Stimulated activated CD4-positive, alpha-beta T cell treated with anti-CD3 and anti-CD28 coated beads, Interleukin-1b, Interleukin-23, amount 100 ng/mL, for 1 hour (primary cell): Measurements from ENCODE around the gene TBC1D22A.

Experiments
- DNase-seq, 2 donors: peaks; one replicate each; pipeline ENCODE4 v3.0.0-alpha.2; 2020; ENCODE audit warnings: low read depth in 2 of 2

The TBC1D22A gene

GRCh38 chr22:47189056-47189916 is 426.8 kb downstream of the TBC1D22A start:
- no peak for DNase-seq

GRCh38 chr22:47190276-47190956 is 428.0 kb downstream of the TBC1D22A start:
- DNase-seq, result no peak

- DNase-seq, result no peak
These were observed 428.7 kb downstream of the TBC1D22A start for GRCh38 chr22:47190957-47191670.

- no peak for DNase-seq
These were observed 429.5 kb downstream of the TBC1D22A start for GRCh38 chr22:47191671-47192650.

GRCh38 chr22:47192651-47193437 is 430.4 kb downstream of the TBC1D22A start:
- no peak for DNase-seq

- no peak for DNase-seq
These were observed 431.3 kb downstream of the TBC1D22A start for GRCh38 chr22:47193606-47194329.

- DNase-seq, result no peak
These were observed 432.2 kb downstream of the TBC1D22A start for GRCh38 chr22:47194476-47195155.

- DNase-seq, result no peak
These were observed 432.7 kb downstream of the TBC1D22A start for GRCh38 chr22:47195156-47195483.

- DNase-seq, result no peak
These were observed 433.2 kb downstream of the TBC1D22A start for GRCh38 chr22:47195484-47196165.

- DNase-seq, result no peak
These were observed 433.9 kb downstream of the TBC1D22A start for GRCh38 chr22:47196166-47196849.

- DNase-seq, result no peak
These were observed 434.7 kb downstream of the TBC1D22A start for GRCh38 chr22:47196881-47197772.

- no peak for DNase-seq
These were observed 435.5 kb downstream of the TBC1D22A start for GRCh38 chr22:47197773-47198500.

GRCh38 chr22:47198801-47199251 is 436.4 kb downstream of the TBC1D22A start:
- DNase-seq, result no peak

- DNase-seq, result no peak
These were observed 437.0 kb downstream of the TBC1D22A start for GRCh38 chr22:47199261-47199978.

- no peak for DNase-seq
These were observed 437.5 kb downstream of the TBC1D22A start for GRCh38 chr22:47199979-47200272.
